GM19239 (cell line): ENCODE data around the gene MLX.
"Not testable (repeated sequence)": the region's sequence is repeated elsewhere in the genome, so short reads cannot be mapped to it uniquely, and the experiment has no call there.

Experiments
- DNase-seq: peaks from one replicate; pipeline ENCODE4 v3.0.0; 2011; ENCODE audit warnings: low spot score; ENCODE audit not compliant: insufficient read length
- FAIRE-seq: peaks from 2 replicates; lab custom pipeline; 2011; peaks lifted over from hg19 to GRCh38; lab: Jason Lieb, UNC

MLX gene

DNA sequence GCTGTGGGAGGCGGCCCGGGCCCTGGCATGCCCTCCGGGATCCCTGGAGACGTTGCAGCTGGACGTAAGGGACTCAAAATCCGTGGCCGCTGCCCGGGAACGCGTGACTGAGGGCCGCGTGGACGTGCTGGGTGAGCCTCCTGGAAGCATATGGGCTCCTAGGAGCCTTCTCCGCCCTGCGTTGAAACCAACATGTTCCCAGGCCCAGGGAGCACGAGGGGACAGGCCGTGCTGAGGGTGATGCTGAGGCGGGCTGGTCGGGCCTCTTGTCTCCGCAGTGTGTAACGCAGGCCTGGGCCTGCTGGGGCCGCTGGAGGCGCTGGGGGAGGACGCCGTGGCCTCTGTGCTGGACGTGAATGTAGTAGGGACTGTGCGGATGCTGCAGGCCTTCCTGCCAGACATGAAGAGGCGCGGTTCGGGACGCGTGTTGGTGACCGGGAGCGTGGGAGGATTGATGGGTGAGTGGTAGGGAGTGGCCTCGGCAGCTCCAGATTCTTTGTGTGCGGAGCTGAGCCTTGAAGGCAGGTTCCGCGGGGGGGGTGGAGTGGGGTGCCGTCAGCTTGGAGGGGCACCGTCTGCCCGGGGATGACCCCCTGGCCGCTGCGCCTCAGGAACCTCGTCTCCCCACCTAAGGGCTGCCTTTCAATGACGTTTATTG, 13.6 kb upstream of the MLX start:
- FAIRE-seq (no peak), DNase-seq (no peak)

DNA sequence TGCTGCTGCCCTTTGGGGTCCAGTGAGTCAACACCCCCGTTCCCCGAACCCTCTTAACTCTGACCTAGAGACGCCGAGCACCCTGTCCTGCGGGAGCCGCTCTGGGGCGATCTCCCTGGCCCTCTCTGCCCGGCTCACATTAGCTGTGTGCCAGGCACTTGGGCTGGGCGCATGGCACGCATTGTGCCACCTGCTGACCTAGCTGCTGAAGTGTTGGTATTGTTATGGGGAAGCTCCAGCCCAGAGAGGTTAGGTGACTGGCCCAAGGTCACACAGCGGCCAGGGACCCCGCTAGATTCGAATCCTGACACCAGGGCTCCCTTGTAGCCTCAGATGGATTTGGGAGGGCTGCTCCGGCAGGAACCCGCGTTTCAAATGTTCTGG, 13.0 kb upstream of the MLX start:
- FAIRE-seq (no peak), DNase-seq (no peak)

DNA sequence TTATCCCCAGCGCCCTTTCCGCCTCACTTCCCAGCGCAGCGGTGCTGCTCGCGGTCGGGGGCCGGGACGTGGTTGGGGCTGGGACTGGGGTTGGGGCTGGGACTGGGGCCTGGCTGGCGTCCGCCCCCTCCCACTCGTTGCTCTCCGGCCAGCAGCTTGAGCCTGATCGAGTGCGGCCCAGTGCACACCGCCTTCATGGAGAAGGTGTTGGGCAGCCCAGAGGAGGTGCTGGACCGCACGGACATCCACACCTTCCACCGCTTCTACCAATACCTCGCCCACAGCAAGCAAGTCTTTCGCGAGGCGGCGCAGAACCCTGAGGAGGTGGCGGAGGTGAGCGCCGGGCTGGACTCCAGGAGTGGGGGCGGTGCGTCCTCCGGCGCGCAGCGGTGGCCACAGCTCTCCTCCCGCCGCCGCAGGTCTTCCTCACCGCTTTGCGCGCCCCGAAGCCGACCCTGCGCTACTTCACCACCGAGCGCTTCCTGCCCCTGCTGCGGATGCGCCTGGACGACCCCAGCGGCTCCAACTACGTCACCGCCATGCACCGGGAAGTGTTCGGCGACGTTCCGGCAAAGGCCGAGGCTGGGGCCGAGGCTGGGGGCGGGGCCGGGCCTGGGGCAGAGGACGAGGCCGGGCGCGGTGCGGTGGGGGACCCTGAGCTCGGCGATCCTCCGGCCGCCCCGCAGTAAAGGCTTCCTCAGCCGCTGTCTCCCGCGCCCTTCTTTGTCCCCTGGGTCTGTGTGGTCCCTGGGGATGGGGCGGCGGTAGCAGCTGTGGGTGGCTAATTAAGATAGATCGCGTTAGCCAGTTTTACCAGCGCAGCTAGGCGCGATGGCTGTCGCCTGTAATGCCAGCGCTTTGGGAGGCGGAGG, 12.4 kb upstream of the MLX start:
- FAIRE-seq (peak; percentile 83), DNase-seq (peak; percentile 87)

DNA sequence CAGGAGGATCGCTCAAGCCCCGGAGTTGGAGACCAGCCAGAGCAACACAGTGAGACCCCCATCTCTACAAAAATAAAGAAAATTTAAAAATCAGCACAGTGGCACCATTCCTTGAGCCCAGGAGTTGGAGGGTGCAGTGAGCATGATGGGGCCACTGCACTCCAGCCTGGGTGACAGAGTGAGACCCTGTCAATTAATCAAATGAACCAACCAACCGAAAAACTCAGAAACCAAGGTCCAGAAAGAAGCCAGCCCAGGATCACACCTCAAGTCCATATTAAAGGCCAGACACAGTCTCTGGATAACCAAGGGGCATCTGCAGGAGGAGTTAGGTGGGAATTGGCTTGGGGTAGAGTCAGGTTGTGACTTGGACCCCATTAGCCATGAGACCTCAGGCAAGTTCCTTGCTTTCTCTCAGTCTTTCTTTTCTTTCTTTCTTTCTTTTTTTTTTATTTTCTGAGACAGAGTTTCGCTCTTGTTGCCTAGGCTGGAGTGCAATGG, 11.7 kb upstream of the MLX start:
- DNase-seq (no peak), FAIRE-seq (no peak)

DNA sequence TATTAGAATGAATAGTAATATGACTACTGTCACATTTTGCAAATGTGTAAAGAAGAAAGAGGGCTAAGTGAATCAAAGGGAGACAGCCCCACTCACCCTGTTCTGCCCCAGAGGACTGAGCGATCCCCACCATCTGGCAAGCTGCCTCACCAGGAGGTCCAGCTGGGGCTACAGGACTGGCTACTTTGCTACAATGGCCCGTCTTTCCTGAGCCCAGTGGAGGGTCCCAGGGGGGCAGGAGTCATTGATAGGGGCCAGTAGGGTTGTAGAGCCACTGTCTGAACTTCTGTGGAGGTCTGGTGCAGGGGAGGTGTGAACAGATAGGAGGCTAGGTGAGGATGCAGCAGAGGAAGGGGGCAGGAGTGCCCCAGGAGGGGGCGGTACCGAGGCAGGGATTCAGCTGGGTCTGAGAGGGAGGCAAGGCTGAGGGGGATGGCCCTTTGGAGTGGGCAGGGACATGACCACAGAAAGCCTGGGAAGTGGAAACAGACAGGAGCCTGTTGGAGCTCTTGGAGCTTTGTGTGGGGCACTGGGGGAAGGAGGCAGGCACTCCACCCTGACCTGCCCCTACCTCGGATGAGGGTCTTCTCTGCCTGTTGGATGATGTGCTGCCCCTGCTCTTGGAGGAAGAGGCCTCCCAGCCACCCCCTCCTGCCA, 10.8 kb upstream of the MLX start:
- FAIRE-seq = peak; percentile 39
- not testable (repeated sequence) for DNase-seq

DNA sequence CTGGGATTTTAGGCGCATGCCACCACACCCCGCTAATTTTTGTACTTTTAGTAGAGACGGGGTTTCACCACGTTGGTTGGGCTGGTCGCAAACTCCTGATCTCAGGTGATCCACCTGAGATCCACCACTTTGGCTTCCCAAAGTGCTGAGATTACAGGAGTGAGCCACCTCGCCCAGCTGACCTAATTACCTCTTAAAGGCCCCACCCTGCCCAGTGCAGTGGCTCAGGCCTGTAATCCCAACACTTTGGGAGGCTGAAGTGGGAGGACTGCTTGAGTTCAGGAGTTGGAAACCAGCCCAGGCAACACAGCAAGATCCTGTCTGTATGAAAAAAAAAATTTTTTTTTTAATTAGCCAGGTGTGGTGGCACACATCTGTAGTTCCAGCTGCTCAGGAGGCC, 7.8 kb upstream of the MLX start:
- FAIRE-seq = no peak
- no peak for DNase-seq

DNA sequence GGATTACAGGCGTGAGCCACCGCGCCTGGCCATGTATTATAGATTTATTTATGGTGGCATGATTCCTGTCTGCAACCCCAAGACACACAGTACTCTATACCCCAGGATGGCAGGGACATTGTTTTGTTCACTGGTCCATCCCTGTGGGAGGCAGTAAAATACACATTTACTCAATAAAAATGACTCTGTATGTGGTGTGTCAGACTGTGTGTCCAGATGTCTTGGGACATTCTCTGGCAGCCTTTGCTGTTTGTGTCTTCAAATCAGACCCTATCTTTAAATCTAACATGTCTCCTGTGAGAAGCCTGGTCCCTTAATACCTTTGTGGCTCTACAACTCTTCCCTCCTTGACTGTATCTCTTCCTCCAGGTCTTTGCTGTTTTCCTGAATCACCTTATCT, 6.7 kb upstream of the MLX start:
- DNase-seq (no peak), FAIRE-seq (no peak)

DNA sequence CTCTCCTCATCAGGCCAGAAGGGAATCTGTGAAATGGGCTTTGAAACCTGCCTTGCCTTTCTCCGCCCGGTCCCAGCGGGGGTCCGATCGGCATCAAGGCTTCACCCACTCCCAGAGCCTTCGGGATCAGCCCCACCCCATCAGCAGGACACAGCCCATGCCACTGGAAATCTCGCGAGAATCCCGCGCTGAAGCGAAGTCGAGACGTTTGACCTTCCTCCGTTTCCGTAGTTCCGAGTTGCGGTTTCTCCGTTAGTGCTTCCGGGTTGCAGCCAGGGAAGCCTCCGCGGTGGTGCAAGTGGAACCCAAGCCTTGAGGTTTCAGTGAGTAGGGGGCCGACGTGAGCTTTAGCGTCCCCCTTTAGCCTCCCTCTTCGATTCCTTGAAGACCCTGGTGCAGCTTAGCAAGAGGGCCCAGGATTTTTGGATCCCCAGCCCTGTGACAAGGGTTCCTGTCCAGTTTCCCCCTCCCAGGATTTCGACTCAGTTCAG, 5.0 kb upstream of the MLX start, which contains the start of gene COASY:
Gene COASY, plus strand, starts transcription at position 252 of the 491 bp plus-strand sequence. CDS start 475 bp downstream, outside the sequence.
- DNase-seq (peak; percentile 97), FAIRE-seq (peak; percentile 98)

DNA sequence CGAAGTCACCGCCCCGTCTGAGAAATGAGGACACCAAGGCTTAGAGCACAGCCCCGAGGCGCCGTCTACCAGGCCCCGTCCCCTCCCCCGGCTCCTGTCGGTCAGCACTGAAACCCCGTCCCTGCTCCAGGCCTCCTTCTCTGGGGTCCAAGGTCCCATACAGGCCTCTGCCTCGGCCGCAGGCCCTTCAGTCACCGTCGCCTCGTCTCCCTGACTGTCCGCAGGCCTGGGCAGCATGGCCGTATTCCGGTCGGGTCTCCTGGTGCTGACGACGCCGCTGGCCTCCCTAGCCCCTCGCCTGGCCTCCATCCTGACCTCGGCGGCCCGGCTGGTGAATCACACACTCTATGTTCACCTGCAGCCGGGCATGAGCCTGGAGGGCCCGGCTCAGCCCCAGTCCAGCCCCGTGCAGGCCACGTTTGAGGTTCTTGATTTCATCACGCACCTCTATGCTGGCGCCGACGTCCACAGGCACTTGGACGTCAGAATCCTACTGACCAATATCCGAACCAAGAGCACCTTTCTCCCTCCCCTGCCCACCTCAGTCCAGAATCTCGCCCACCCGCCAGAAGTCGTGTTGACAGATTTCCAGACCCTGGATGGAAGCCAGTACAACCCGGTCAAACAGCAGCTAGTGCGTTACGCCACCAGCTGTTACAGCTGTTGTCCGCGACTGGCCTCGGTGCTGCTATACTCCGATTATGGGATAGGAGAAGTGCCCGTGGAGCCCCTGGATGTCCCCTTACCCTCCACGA, 4.3 kb upstream of the MLX start:
- FAIRE-seq = no peak

DNA sequence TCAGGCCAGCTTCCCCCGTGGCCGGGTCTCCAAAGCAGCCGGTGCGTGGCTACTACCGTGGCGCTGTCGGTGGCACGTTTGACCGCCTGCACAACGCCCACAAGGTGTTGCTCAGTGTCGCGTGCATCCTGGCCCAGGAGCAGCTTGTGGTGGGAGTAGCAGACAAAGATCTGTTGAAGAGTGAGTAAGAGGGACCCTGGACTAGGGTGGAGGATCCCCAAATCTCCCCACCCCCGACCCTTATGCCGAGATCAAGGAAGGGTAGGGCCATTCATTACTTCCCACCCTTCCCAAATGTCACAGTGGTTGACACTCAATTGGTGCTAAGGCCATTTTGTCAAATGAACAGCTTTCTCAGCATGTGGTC, 3.8 kb upstream of the MLX start:
- DNase-seq = no peak
- FAIRE-seq = no peak

More for the DNA sequence above, 4.3 kb upstream of the MLX start:
- no peak for DNase-seq

DNA sequence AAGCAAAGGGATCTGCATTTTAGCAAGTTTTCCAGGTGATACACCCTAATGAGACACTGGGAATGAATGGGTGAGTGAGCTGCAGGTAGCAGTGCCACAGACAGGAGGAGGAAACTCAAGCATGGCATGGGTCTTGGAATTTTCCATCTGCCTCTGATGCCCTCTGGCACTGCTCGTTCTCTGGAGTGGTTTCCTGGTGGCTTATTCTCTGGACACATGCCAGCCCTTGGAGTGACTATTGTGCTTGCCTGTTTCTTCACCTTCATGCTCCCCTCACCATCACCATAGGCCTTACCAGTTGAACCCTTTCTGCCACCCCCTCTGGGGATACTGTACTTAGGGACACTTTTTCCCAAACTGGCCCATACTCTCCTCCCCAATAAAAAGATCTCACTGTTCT, 3.4 kb upstream of the MLX start:
- DNase-seq (no peak), FAIRE-seq (no peak)

DNA sequence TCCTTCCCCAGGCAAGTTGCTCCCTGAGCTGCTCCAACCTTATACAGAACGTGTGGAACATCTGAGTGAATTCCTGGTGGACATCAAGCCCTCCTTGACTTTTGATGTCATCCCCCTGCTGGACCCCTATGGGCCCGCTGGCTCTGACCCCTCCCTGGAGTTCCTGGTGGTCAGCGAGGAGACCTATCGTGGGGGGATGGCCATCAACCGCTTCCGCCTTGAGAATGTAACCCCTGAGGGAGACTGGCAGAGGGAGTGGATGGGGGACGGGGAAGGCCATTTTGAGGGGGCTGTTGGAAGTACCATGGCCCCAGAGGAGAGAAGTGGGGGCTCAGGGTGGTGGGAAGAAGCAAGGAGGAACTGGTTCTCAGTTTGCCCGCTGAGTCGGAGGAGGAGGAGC, 3.0 kb upstream of the MLX start:
- FAIRE-seq = no peak
- DNase-seq = no peak

DNA sequence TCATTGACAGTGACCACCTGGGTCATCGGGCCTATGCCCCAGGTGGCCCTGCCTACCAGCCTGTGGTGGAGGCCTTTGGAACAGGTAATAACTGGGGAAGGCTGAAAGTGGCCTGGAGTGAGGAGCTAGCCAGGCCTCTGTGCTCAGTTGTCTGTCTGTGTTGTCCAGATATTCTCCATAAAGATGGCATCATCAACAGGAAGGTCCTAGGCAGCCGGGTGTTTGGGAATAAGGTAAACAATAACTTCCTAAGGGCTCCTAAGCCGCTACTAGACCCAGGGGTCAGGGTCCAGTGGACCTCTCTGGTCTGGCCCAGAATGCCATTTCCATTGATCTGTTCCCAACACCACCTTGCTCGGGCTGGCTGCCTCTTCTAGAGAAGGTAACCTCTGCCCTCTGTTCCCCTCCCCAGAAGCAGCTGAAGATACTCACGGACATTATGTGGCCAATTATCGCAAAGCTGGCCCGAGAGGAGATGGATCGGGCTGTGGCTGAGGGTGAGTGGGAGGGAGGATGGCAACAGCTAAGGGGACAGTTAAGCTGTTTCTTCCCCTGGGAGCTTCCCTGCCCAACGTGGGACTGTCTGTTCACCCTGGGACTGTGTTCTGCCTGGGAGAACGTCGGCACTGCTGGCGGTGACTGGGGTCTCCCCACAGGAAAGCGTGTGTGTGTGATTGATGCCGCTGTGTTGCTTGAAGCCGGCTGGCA, 1.9 kb upstream of the MLX start:
- DNase-seq (no peak), FAIRE-seq (no peak)

DNA sequence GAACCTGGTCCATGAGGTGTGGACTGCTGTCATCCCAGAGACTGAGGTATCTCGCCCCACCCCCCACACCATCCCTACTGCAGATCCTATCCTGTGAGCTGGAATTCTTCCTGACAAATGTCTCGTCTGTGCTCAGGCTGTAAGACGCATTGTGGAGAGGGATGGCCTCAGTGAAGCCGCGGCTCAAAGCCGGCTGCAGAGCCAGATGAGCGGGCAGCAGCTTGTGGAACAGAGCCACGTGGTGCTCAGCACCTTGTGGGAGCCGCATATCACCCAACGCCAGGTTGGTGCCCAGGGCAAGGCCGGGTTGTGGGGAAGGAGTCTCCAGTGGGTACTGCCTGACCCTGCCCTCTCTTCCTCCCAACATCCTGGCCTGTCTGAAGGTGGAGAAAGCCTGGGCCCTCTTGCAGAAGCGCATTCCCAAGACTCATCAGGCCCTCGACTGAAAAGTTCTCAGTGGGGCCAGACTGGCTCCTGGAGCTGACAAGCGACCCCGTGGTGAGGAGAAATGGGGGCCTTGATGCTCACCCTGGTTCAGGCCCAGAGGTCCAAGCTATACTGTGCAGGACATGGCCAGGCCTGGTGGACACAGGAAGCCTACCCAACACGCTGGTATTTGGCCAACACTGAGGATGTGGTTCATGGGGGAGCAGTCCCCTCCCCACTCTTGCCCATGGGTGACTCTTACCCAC, 1.2 kb upstream of the MLX start:
- no peak for FAIRE-seq

DNA sequence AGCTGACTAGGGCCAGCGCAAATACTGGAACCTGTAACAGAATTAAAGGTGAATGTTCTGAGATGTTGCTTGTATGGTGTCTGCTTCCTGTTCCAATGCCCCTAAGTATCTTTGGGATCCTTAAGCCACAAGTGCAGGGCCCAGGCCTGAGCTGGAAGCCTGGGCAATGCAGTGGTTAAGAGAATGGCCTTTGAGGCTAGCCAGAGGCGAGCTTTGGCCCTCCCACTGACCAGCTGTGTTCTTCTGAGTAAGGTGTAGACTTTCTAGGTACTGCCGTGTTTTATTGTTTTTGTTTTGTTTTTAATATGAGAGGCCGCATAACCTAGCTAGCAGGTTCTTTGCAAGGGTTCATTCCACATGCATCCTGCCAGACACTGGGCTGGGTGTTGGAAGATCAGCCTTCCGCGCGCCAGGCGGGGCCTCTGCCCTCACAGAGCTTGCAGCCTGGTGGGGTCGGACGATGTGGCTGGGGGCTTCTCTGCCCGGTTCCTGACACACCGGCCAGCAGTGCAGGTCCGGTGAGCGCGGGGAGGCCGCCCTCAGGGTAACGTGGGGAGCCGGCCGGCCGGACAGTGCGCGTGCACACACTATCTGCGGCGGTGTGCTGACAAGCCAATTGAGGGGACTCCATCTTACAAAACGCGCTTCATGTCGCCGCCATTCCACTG, 551 bp upstream of the MLX start:
- DNase-seq (no peak), FAIRE-seq (no peak)

More for the DNA sequence above, 1.2 kb upstream of the MLX start:
- DNase-seq = no peak

DNA sequence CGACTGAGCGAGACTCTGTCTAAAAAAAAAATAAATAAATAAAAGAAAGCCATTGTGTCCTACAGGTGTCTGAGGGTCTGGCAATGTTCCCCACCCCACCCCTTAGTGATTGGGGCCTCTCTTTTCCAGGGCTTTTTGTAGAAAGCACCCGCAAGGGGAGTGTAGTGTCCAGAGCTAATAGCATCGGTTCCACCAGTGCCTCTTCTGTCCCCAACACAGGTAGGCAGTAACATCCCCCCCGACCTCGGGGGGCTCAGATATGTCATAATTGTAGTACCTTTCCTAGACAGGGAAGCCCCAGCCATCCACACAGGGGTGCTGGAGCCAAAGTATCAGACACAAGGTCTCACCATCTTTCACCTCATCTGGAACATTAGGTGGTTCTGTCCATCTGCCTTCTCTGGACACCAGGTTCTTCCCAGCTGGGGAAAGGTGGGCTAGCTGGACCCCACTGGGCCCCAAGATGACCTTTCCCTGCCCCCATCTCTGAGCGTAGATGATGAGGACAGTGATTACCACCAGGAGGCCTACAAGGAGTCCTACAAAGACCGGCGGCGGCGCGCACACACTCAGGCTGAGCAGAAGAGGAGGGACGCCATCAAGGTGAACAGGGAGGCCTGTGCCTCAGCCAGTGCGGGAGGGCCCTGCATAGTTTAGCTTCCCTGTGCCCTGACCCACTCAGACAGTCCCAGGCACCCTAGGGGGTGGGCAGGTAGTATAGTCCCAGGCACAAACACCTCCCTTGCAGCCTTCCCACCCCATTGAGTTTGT, 1.6 kb downstream of the MLX start:
- no peak for DNase-seq
- FAIRE-seq = no peak

DNA sequence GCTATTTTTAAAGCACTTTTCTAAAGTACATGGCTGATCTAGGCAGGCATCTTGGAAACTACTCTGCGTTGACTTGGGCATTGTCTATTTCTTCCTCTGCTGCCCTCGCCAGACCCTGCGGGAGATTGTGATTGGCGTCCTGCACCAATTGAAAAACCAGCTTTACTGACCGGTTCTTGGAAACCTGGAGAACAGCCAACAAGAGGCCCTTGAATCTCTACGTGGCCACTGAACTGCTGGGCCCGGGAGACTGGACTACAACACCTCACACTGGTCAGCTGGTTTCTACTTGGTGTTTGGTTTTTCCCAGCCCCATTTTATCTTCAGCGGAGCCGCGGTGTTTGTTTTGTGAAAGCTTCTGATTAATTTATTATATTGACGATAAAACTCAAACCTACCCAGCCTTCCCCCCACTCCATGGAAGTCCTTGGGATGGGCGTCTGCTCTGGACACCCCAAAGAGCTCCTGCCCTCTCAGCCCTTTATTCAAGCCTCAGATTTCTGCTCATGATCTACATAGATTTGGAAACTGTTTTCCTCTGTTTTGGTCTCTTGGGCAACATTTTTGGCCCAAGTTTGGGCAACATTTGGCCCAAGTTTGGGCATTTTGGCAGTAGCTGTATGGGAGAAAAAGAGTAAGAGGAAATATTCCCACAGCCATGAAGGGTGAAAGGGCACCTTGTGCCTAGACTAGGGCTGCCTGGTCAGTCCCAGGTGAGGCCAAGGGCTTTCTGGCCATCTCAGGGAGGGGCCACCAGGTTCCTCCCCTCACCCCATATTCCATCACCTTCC, 4.7 kb downstream of the MLX start:
- no peak for DNase-seq
- no peak for FAIRE-seq
